Epithelial cell of esophagus (primary cell): ENCODE measurements around the gene ECE1.

Experiments
- DNase-seq: peaks from one replicate; pipeline ENCODE4 v3.0.0; 2010; ENCODE audit warnings: low read depth
- H3K4me3 ChIP-seq: 2 replicates; pipeline ENCODE4 v1.5.1; 2011; ENCODE audit warnings: mild to moderate bottlenecking, low read length, control low read depth
- CTCF ChIP-seq: IDR thresholded peaks from 2 replicates; pipeline ENCODE4 v1.5.1; 2011; ENCODE audit warnings: low read depth, mild to moderate bottlenecking, low read length, control low read depth, inconsistent platforms; ENCODE audit not compliant: insufficient read depth; ENCODE audit errors: missing control alignments

Gene ECE1

GRCh38 chr1:21289700-21290545 lies at the start of gene ECE1:
Gene ECE1, minus strand, starts transcription at chr1:21290463. Its CDS starts 49 bp downstream, at chr1:21290414.
- H3K4me3 ChIP-seq: peak within 1 kb of the TSS; percentile 66
- no peak for TF ChIP-seq CTCF
- peak; percentile 41 for DNase-seq

DNA sequence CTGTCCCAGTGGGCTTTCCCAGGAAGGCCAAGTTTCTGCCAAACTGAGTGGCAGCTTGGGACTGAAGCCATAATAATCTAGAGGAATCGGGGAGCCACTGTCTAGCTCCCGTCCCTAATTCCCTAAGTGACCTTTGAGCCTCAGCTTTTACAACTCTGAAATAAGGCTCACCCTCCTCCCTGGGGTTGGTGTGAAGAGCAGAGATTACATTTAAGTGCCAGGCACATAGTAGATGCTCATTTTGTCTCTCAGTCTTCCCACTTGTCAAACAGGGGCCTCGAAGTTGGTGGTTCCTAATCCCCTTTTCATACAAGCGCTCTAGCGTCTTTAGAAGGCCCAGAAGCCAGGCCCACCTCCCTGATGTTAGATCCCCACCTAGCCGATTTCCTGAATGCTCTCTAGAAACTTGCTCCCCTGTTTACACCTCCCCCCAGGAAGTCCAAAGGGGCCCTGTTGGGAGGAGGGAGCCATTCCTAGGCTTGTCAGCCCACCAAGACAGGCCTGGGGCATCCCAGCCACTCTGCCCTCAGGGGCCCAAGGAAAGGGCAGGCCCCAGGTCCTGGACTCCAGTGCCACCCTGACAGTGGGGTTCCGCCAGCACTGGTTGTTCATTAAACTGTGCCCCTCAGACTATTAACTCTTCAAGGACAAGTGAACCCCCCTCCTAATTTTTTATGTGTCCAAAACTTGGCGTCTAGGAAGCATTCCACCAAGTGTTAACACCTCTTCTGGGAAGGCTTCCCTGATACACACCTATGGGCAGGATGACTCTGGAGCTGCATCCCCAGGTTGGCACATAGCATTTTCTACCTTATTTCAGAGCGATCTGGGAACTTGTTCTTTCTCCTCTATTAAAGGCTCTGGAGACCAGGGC lies 49.3 kb upstream of the ECE1 start:
- DNase-seq: no peak
- no peak overlapping the region for H3K4me3 ChIP-seq
- no peak for TF ChIP-seq CTCF

GRCh38 chr1:21338573-21339355 lies 48.5 kb upstream of the ECE1 start:
- H3K4me3 ChIP-seq: no peak overlapping the region
- no peak for DNase-seq
- TF ChIP-seq CTCF: no peak

GRCh38 chr1:21337928-21338572 lies 47.8 kb upstream of the ECE1 start:
- no peak for DNase-seq
- no peak overlapping the region for H3K4me3 ChIP-seq
- TF ChIP-seq CTCF: no peak

DNA sequence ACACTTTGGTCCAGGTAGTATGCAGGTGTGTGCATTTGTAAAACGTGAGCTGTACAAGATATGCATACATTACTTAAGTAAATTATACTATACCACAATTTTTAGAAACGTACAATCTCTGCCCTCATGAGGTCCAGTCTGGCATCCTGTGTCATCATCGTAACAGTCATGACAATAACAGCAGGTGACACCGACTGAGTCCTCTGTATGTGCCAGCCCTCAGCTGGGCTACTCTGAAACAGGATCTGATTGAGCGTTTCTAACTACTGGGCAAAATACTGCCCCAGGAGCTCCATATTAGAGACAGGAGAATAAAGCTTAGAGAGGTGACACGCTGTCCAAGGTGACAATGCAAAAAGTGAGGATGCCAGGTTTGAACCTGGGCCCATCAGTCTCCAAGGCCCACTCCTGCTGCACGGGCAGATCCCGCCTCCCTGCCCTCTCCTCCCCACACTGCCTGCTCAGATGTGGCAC lies 47.2 kb upstream of the ECE1 start:
- TF ChIP-seq CTCF: no peak
- H3K4me3 ChIP-seq: no peak overlapping the region
- DNase-seq: no peak

GRCh38 chr1:21337010-21337437 lies 46.8 kb upstream of the ECE1 start:
- no peak overlapping the region for H3K4me3 ChIP-seq
- DNase-seq: no peak
- TF ChIP-seq CTCF: no peak
